SU-DHL-6 (cell line): ENCODE measurements around the gene ELP5.

Experiments used
- EZH2phosphoT487 ChIP-seq: fragments of 200-600 bp; sonication (generic), shearing (Covaris generic); conservative IDR thresholded peaks from 2 replicates; pipeline ENCODE4 v1.6.1; 2018; ENCODE audit warnings: mild to moderate bottlenecking, antibody characterized with exemption, low read length, moderate library complexity, mixed read lengths
- TF ChIP-seq, protein P1 (sequence below): fragments of 200-600 bp; sonication (generic); IDR thresholded peaks from one replicate; pipeline ENCODE4 v1.5.1; 2017; ENCODE audit warnings: antibody characterized with exemption, mild to moderate bottlenecking, low read length, moderate library complexity; ENCODE audit not compliant: insufficient read depth, poor library complexity, severe bottlenecking

DNA sequence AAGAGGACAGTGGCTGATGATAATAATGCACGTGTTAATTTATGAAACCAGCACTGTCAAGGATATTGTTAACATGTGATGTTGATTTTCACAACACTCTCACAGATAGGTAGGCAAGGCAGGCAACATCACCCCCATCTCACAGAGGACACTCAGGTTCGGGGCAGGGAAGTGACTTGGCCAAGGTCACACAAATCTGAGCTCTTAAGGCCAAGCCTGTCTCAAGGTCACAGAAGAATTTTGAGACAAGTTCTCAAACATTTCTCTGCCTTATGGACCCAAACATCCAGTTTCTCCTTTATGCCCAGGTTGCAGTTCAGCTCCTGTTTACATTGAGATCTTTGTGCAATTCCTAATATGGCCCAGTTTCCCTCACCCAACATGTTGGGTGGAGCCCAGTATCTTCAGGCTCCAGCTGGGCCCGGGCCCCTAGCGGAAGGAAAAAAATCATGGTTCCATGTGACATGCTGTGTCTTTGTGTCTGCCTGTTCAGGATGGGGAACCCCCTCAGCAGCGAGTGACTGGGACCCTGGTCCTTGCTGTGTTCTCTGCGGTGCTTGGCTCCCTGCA lies 30.8 kb downstream of the ELP5 start:
- TF ChIP-seq, protein P1, sequence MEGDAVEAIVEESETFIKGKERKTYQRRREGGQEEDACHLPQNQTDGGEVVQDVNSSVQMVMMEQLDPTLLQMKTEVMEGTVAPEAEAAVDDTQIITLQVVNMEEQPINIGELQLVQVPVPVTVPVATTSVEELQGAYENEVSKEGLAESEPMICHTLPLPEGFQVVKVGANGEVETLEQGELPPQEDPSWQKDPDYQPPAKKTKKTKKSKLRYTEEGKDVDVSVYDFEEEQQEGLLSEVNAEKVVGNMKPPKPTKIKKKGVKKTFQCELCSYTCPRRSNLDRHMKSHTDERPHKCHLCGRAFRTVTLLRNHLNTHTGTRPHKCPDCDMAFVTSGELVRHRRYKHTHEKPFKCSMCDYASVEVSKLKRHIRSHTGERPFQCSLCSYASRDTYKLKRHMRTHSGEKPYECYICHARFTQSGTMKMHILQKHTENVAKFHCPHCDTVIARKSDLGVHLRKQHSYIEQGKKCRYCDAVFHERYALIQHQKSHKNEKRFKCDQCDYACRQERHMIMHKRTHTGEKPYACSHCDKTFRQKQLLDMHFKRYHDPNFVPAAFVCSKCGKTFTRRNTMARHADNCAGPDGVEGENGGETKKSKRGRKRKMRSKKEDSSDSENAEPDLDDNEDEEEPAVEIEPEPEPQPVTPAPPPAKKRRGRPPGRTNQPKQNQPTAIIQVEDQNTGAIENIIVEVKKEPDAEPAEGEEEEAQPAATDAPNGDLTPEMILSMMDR = no peak
- no peak for TF ChIP-seq EZH2phosphoT487
